ENCODE measurements around the gene ZNF497. TPM values are rescaled to one million over a fixed set of nuclear protein-coding genes. Genes with fewer than 3 reads are reported as not detected.

ZNF497 gene
- total and polyA plus RNA-seq, 2 of the 8 experiments (the other 6 are each of a cell fraction or from before 2014, with no cell fraction given) = 0.93 to 1.4 TPM

DNA sequence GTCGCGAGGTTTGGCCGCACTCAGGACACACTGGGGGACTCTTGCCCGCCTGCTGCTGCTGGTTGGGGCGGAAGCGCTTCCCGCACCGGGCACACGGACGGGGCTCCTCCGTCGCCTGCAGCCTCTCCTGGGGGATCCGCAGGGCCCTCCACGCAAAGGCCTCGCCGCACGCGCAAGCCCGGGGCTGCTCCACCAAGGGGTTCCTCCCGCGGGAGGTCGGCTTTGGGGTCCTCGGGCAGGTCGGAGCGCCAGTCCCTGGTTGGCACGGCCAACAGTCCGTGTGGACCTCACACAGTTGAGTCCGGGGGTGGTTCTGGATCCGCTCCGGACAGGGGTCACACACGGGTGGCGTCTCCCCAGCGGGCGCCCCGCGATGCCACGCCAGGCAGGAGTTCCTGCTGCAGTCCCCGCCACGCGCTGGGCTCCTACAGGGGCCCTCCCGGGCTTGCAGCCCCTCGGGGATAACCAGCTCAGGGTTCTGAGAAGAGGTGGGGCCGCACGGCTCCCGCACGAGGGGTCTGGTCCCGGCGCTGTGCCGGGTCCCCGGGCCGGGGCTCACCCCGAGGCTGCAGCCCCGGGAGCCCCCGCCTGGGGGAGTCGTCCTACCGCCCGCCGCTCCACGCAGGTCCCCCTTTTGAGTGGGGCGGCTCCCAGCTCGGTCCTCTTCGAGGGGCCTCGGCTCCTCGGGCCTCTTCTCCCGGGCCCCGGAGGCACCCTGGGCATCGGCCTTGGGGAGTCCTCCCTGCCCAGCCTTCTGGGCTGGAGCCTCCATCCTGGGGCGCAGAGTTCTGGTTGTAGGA lies 6.2 kb upstream of the ZNF497 start:
- FAIRE-seq = no peak
- no peak for DNase-seq (ENCODE audit: low read depth in 1 of 2, low spot score in 2 of 2)
- peaks cover 0 to 2% (median 0%) of the 10 kb centered on the region in 4 experiments; a peak in 2 of 8 replicates for H3K36me3 ChIP-seq (ENCODE audit: control insufficient read depth in 2 of 4, insufficient read depth in 4 of 4, low read length in 3 of 4)

More for the DNA sequence above, 6.2 kb upstream of the ZNF497 start:
- Histone ChIP-seq H2AFZ (ENCODE audit: low read length) (no peak overlapping the region), H3K27ac (ENCODE audit: low read depth, low read length) (no peak overlapping the region), H3K27me3 (replicated peaks in 1 of 4; ENCODE audit: control insufficient read depth in 3 of 4, extremely low read depth in 1 of 4, insufficient read depth in 3 of 4, low read length in 3 of 4) (no peaks in the 10 kb centered on the region), H3K4me2 (ENCODE audit: insufficient read depth in 1 of 2, low read depth in 2 of 2, low read length in 2 of 2) (no peak overlapping the region), H2BK15ac (ENCODE audit: low read length) (no peak overlapping the region), H2BK5ac (ENCODE audit: low read depth, low read length) (no peak overlapping the region), H3K9me3 (ENCODE audit: insufficient read depth in 2 of 2, low read depth in 1 of 2, low read length in 1 of 2) (no peaks in the 10 kb centered on the region), H2BK20ac (ENCODE audit: low read length) (no peak overlapping the region), H2BK120ac (replicated peaks; ENCODE audit: low read depth, low read length) (no peak overlapping the region), H3K23me2 (ENCODE audit: low read depth, low read length) (no peaks in the 10 kb centered on the region), H4K20me1 (replicated peaks in 1 of 2; ENCODE audit: control insufficient read depth in 1 of 2, insufficient read depth in 2 of 2, low read length in 2 of 2) (peaks cover 0 to 3% of the 10 kb centered on the region in 2 experiments), H3K56ac (replicated peaks; ENCODE audit: insufficient read length, low read depth, low read length) (no peak overlapping the region), H3K4ac (replicated peaks; ENCODE audit: insufficient read length, low read depth, low read length) (no peak overlapping the region), H3K4me3 (ENCODE audit: extremely low read depth in 1 of 4, insufficient read depth in 2 of 4, low read depth in 3 of 4, low read length in 4 of 4) (no peak overlapping the region), H3K79me2 (ENCODE audit: control insufficient read depth in 1 of 2, insufficient read depth in 2 of 2, low read length in 2 of 2) (no peaks in the 10 kb centered on the region), H3K14ac (ENCODE audit: insufficient read length) (no peak overlapping the region), H3K23ac (ENCODE audit: insufficient read length) (no peak overlapping the region), H4K5ac (ENCODE audit: insufficient read length, low read depth, low read length) (no peak overlapping the region), H2AK5ac (ENCODE audit: low read depth, low read length) (no peak overlapping the region), H3K9ac (replicated peaks in 1 of 4; ENCODE audit: extremely low read depth in 1 of 4, low read depth in 3 of 4, low read length in 3 of 4) (no peak overlapping the region), H3K79me1 (ENCODE audit: low read depth, low read length) (no peaks in the 10 kb centered on the region), H4K8ac (ENCODE audit: extremely low read depth, insufficient read depth, low read length) (no peak overlapping the region), H3K18ac (ENCODE audit: extremely low read depth, low read length) (no peak overlapping the region), H2BK12ac (ENCODE audit: low read depth, low read length) (no peak overlapping the region), H4K91ac (replicated peaks; ENCODE audit: insufficient read length, low read length) (no peak overlapping the region), H3K4me1 (replicated peaks in 1 of 4; ENCODE audit: control insufficient read depth in 3 of 4, insufficient read depth in 4 of 4, low read length in 3 of 4) (no peaks in the 10 kb centered on the region)
- ChIA-PET CTCF (ENCODE audit: partially characterized antibody) (interaction anchor here (0.6 to 1.1 kb wide), 2 partner anchors 16 to 39 kb away, joined by 3 to 6 read pairs; no protein-coding TSS in a partner anchor), POLR2A (ENCODE audit: partially characterized antibody) (interaction anchor here (0.5 to 3.8 kb wide), 5 partner anchors 12 to 308 kb away, joined by 3 to 24 read pairs (median 4); partner anchors contain the start of gene ZNF837)
- no peak for TF ChIP-seq SP2 (IDR thresholded peaks at IDR 0.05; ENCODE audit: low read length)
- no peak for TF ChIP-seq JUND (IDR thresholded peaks at IDR 0.05; ENCODE audit: low read length)
- TF ChIP-seq RNF2 (IDR thresholded peaks at IDR 0.05; ENCODE audit: borderline replicate concordance, low read depth, low read length, missing control alignments, poor library complexity, severe bottlenecking) = no peak
- no peak for TF ChIP-seq SP4 (IDR thresholded peaks at IDR 0.05; ENCODE audit: low read length)
- peak in 1 of 2 experiments; percentile 9; a peak in 1 of 4 replicates for TF ChIP-seq RAD21 (IDR thresholded peaks at IDR 0.05 in 1 of 2, conservative IDR thresholded peaks at IDR 0.05 in 1 of 2; ENCODE audit: low read depth in 2 of 2, low read length in 2 of 2)
- TF ChIP-seq, protein P1, sequence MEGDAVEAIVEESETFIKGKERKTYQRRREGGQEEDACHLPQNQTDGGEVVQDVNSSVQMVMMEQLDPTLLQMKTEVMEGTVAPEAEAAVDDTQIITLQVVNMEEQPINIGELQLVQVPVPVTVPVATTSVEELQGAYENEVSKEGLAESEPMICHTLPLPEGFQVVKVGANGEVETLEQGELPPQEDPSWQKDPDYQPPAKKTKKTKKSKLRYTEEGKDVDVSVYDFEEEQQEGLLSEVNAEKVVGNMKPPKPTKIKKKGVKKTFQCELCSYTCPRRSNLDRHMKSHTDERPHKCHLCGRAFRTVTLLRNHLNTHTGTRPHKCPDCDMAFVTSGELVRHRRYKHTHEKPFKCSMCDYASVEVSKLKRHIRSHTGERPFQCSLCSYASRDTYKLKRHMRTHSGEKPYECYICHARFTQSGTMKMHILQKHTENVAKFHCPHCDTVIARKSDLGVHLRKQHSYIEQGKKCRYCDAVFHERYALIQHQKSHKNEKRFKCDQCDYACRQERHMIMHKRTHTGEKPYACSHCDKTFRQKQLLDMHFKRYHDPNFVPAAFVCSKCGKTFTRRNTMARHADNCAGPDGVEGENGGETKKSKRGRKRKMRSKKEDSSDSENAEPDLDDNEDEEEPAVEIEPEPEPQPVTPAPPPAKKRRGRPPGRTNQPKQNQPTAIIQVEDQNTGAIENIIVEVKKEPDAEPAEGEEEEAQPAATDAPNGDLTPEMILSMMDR (IDR thresholded peaks at IDR 0.05; ENCODE audit: control extremely low read depth in 1 of 3, insufficient read depth in 1 of 3, low read depth in 1 of 3, low read length in 3 of 3) = no peak; a peak in 1 of 4 replicates
- no peak for TF ChIP-seq SIRT6 (IDR thresholded peaks at IDR 0.05; ENCODE audit: low read length)
- 95% methylated on average over 58 of the region's 68 CpGs; no CpG with 5 or more reads in 1 of the 2 experiments for WGBS, 2 experiments (ENCODE audit: extremely low coverage in 1 of 2, insufficient coverage in 1 of 2, insufficient read length in 1 of 2, insufficient replicate concordance in 2 of 2, low coverage in 1 of 2, low lambda C conversion rate in 2 of 2, missing lambda C conversion rate in 1 of 2)

Data from H1 (cell line).